HG03066 (cell line): ENCODE measurements around the gene KCNMA1.

Source experiments
- ATAC-seq: cut with Tn5 transposase; IDR thresholded peaks from one replicate; pipeline ENCODE4 v1.9.1; 2021; ENCODE audit warnings: low read depth; ENCODE audit not compliant: unreplicated experiment

KCNMA1 gene

GRCh38 chr10:77463499-77463898 lies 174.1 kb downstream of the KCNMA1 start:
- no peak for ATAC-seq

GRCh38 chr10:77461636-77462296 lies 175.8 kb downstream of the KCNMA1 start:
- ATAC-seq = no peak

GRCh38 chr10:77459905-77460304 lies 177.7 kb downstream of the KCNMA1 start:
- no peak for ATAC-seq

GRCh38 chr10:77458986-77459590 lies 178.5 kb downstream of the KCNMA1 start:
- no peak for ATAC-seq

- no peak for ATAC-seq
Observed at GRCh38 chr10:77457721-77458120, 179.9 kb downstream of the KCNMA1 start.

- no peak for ATAC-seq
Observed at GRCh38 chr10:77457266-77457665, 180.3 kb downstream of the KCNMA1 start.

GRCh38 chr10:77456414-77456813 lies 181.2 kb downstream of the KCNMA1 start:
- no peak for ATAC-seq

- ATAC-seq = no peak
Observed at GRCh38 chr10:77455561-77455960, 182.0 kb downstream of the KCNMA1 start.

- ATAC-seq = no peak
Observed at GRCh38 chr10:77452952-77453564, 184.6 kb downstream of the KCNMA1 start.

- ATAC-seq = no peak
Observed at GRCh38 chr10:77451886-77452285, 185.7 kb downstream of the KCNMA1 start.

GRCh38 chr10:77448226-77448625 lies 189.4 kb downstream of the KCNMA1 start:
- ATAC-seq = no peak

GRCh38 chr10:77446700-77447099 lies 190.9 kb downstream of the KCNMA1 start:
- no peak for ATAC-seq

GRCh38 chr10:77445547-77445946 lies 192.1 kb downstream of the KCNMA1 start:
- no peak for ATAC-seq

GRCh38 chr10:77444041-77444440 lies 193.6 kb downstream of the KCNMA1 start:
- ATAC-seq = no peak

- ATAC-seq = no peak
Observed at GRCh38 chr10:77442699-77443189, 194.9 kb downstream of the KCNMA1 start.

- ATAC-seq = no peak
Observed at GRCh38 chr10:77441353-77442166, 196.0 kb downstream of the KCNMA1 start.

GRCh38 chr10:77436257-77436975 lies 201.2 kb downstream of the KCNMA1 start:
- no peak for ATAC-seq

- ATAC-seq = no peak
Observed at GRCh38 chr10:77433546-77433945, 204.1 kb downstream of the KCNMA1 start.

- ATAC-seq = no peak
Observed at GRCh38 chr10:77431980-77432797, 205.4 kb downstream of the KCNMA1 start.

- no peak for ATAC-seq
Observed at GRCh38 chr10:77431209-77431611, 206.4 kb downstream of the KCNMA1 start.
